Hypothalamus (tissue), 51 donors: ENCODE measurements around the gene PLEKHA5.
A peak's percentile ranks its signal among the peaks of the same experiment; 100 is the strongest.

ENCODE experiments used
- DNase-seq, 51 donors: peaks; one replicate each; lab custom pipeline; 2025; lab: John Stamatoyannopoulos, UW

PLEKHA5 gene

GRCh38 chr12:19194963-19195362 lies 65.4 kb downstream of the PLEKHA5 start:
- DNase-seq = no peak

GRCh38 chr12:19196959-19197630 lies 67.6 kb downstream of the PLEKHA5 start:
- DNase-seq = no peak

- DNase-seq = no peak
These were observed 68.7 kb downstream of the PLEKHA5 start for GRCh38 chr12:19198272-19198671.

- DNase-seq = no peak
These were observed 69.8 kb downstream of the PLEKHA5 start for GRCh38 chr12:19199332-19199731.

GRCh38 chr12:19200261-19200660 lies 70.7 kb downstream of the PLEKHA5 start:
- DNase-seq = no peak

- DNase-seq = no peak
These were observed 72.1 kb downstream of the PLEKHA5 start for GRCh38 chr12:19201661-19202060.

GRCh38 chr12:19203013-19203412 lies 73.5 kb downstream of the PLEKHA5 start:
- DNase-seq = no peak

- no peak for DNase-seq
These were observed 74.3 kb downstream of the PLEKHA5 start for GRCh38 chr12:19203539-19204506.

GRCh38 chr12:19205120-19205519 lies 75.6 kb downstream of the PLEKHA5 start:
- DNase-seq = peak in 1 of 51 donors; percentile 18

GRCh38 chr12:19206493-19207077 lies 77.1 kb downstream of the PLEKHA5 start:
- no peak for DNase-seq

- no peak for DNase-seq
These were observed 78.9 kb downstream of the PLEKHA5 start for GRCh38 chr12:19208456-19208855.

- DNase-seq = no peak
These were observed 80.1 kb downstream of the PLEKHA5 start for GRCh38 chr12:19209661-19210060.

GRCh38 chr12:19211802-19212201 lies 82.3 kb downstream of the PLEKHA5 start:
- no peak for DNase-seq

- DNase-seq = no peak
These were observed 82.7 kb downstream of the PLEKHA5 start for GRCh38 chr12:19212245-19212644.

- DNase-seq = no peak
These were observed 84.5 kb downstream of the PLEKHA5 start for GRCh38 chr12:19214020-19214419.

- no peak for DNase-seq
These were observed 85.6 kb downstream of the PLEKHA5 start for GRCh38 chr12:19215115-19215514.

- DNase-seq = no peak
These were observed 87.9 kb downstream of the PLEKHA5 start for GRCh38 chr12:19217446-19217845.

- DNase-seq = no peak
These were observed 90.7 kb downstream of the PLEKHA5 start for GRCh38 chr12:19220205-19220604.

GRCh38 chr12:19220852-19221466 lies 91.4 kb downstream of the PLEKHA5 start:
- DNase-seq = no peak

GRCh38 chr12:19222558-19222957 lies 93.0 kb downstream of the PLEKHA5 start:
- DNase-seq = no peak

GRCh38 chr12:19223018-19223417 lies 93.5 kb downstream of the PLEKHA5 start:
- DNase-seq = no peak
